GM19372 (cell line): Measurements from ENCODE around the gene SPECC1L.
"Not testable (repeated sequence)": the region's sequence is repeated elsewhere in the genome, so short reads cannot be mapped to it uniquely, and the experiment has no call there.

ENCODE experiments used
- ATAC-seq: cut with Tn5 transposase; IDR thresholded peaks from one replicate; pipeline ENCODE4 v1.9.1; 2021; ENCODE audit warnings: mild to moderate bottlenecking, low read depth, moderate library complexity; ENCODE audit not compliant: unreplicated experiment

Gene SPECC1L

GRCh38 chr22:24245584-24246561, 24.8 kb upstream of the SPECC1L start:
- not testable (repeated sequence) for ATAC-seq

- ATAC-seq, result no peak
Observed at GRCh38 chr22:24247011-24247507, 23.6 kb upstream of the SPECC1L start.

GRCh38 chr22:24247564-24248344, 22.9 kb upstream of the SPECC1L start:
- ATAC-seq, result no peak

GRCh38 chr22:24248611-24249010, 22.0 kb upstream of the SPECC1L start:
- not testable (repeated sequence) for ATAC-seq

GRCh38 chr22:24249413-24249812, 21.2 kb upstream of the SPECC1L start:
- ATAC-seq, result not testable (repeated sequence)

- ATAC-seq, result not testable (repeated sequence)
Observed at GRCh38 chr22:24251286-24251685, 19.3 kb upstream of the SPECC1L start.

- not testable (repeated sequence) for ATAC-seq
Observed at GRCh38 chr22:24253126-24253525, 17.5 kb upstream of the SPECC1L start.

- ATAC-seq, result not testable (repeated sequence)
Observed at GRCh38 chr22:24256136-24256535, 14.5 kb upstream of the SPECC1L start.

- ATAC-seq, result not testable (repeated sequence)
Observed at GRCh38 chr22:24256736-24257135, 13.9 kb upstream of the SPECC1L start.

- not testable (repeated sequence) for ATAC-seq
Observed at GRCh38 chr22:24259459-24259858, 11.2 kb upstream of the SPECC1L start.

GRCh38 chr22:24262185-24262749, 8.4 kb upstream of the SPECC1L start:
- not testable (repeated sequence) for ATAC-seq

- ATAC-seq, result not testable (repeated sequence)
Observed at GRCh38 chr22:24263479-24263878, 7.2 kb upstream of the SPECC1L start.

- ATAC-seq, result not testable (repeated sequence)
Observed at GRCh38 chr22:24264329-24264896, 6.2 kb upstream of the SPECC1L start.

GRCh38 chr22:24265734-24266133, 4.9 kb upstream of the SPECC1L start:
- no peak for ATAC-seq

- not testable (repeated sequence) for ATAC-seq
Observed at GRCh38 chr22:24266495-24266894, 4.1 kb upstream of the SPECC1L start.

- ATAC-seq, result no peak
Observed at GRCh38 chr22:24271386-24271854, 789 bp downstream of the SPECC1L start.

GRCh38 chr22:24273031-24273430, 2.4 kb downstream of the SPECC1L start:
- not testable (repeated sequence) for ATAC-seq

- not testable (repeated sequence) for ATAC-seq
Observed at GRCh38 chr22:24273906-24274305, 3.3 kb downstream of the SPECC1L start.

- ATAC-seq, result not testable (repeated sequence)
Observed at GRCh38 chr22:24274696-24275405, 4.2 kb downstream of the SPECC1L start.
